Posterior vena cava (tissue), 2 donors: ENCODE results near the gene AP2A1. TPM values are rescaled to one million over a fixed set of nuclear protein-coding genes. Genes with fewer than 3 reads are reported as not detected.

Experiments
- DNase-seq: peaks from one replicate; pipeline ENCODE4 v3.0.0-alpha.2; 2020; ENCODE audit warnings: low spot score
- intact Hi-C, 2 donors: fragments of 100-400 bp; cut with DNase I; formaldehyde crosslinking; loops; one replicate each; pipeline versions ENCODE4 v1.14.1 to v1.14.2; 2022 to 2023
- total RNA-seq, 2 donors: library from RNA; stranded (reverse); fragmentation: NEBNext Ultra II Directional; extraction: Animal tissue kit (Norgen Biotek cat#: 25700); gene quantifications; one replicate each; pipeline ENCODE4 v1.2.1, GENCODE V29; 2021
- donor health status: DM: yes; HTN: yes; CAD: no.
- donor health status: DM: yes; HTN: yes; CAD: no.

The AP2A1 gene
- total RNA-seq, 2 donors from 2014 or later, result 81.7 to 88.1 TPM

- intact Hi-C loops, result no loop called here
- DNase-seq, result no peak
These were observed 3.6 kb upstream of the AP2A1 start, which contains the start of gene TSKS for GRCh38 chr19:49763230-49763629. TSS of gene TSKS (minus strand) at chr19:49763306. CDS start at chr19:49763247, 59 bp downstream.

- intact Hi-C loops, result no loop called here
- DNase-seq, result no peak
These were observed 2.5 kb upstream of the AP2A1 start for GRCh38 chr19:49764341-49764740.

GRCh38 chr19:49766007-49766929 is 533 bp upstream of the AP2A1 start:
- peak; percentile 100 for DNase-seq

GRCh38 chr19:49767381-49767780 is 580 bp downstream of the AP2A1 start:
- intact Hi-C loops, result loop anchor here (5.0 kb wide), 2 partner anchors 35 to 40 kb away; no protein-coding TSS in a partner anchor

More at GRCh38 chr19:49766007-49766929, 533 bp upstream of the AP2A1 start:
- intact Hi-C loops, result loop anchor here (5.0 kb wide), 2 partner anchors 36 to 41 kb away; no protein-coding TSS in a partner anchor

GRCh38 chr19:49767967-49768581 is 1.3 kb downstream of the AP2A1 start:
- DNase-seq, result no peak
- intact Hi-C loops, result loop anchor here (5.0 kb wide), 2 partner anchors 34 to 39 kb away; no protein-coding TSS in a partner anchor

More at GRCh38 chr19:49767381-49767780, 580 bp downstream of the AP2A1 start:
- DNase-seq, result no peak

DNA sequence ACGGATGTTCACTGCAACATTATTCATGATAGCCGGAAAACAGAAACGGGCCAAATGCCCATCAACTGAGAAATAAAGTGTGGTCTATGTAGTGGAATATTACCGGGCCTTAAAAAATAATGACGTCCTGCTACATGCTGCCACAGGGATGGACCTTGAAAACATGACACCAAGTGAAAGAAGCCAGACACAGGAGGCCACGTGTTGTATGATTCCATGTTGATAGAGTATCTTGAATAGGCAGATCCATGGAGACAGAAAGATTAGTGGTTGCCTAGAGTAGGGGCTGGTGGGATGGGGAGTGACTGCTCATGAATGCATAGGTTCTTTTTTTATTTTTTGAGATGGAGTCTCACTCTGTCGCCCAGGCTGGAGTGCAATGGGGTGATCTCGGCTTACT is 3.7 kb downstream of the AP2A1 start:
- intact Hi-C loops, result no loop called here
- DNase-seq, result no peak

GRCh38 chr19:49771674-49772139 is 4.9 kb downstream of the AP2A1 start:
- no peak for DNase-seq
- intact Hi-C loops, result no loop called here

DNA sequence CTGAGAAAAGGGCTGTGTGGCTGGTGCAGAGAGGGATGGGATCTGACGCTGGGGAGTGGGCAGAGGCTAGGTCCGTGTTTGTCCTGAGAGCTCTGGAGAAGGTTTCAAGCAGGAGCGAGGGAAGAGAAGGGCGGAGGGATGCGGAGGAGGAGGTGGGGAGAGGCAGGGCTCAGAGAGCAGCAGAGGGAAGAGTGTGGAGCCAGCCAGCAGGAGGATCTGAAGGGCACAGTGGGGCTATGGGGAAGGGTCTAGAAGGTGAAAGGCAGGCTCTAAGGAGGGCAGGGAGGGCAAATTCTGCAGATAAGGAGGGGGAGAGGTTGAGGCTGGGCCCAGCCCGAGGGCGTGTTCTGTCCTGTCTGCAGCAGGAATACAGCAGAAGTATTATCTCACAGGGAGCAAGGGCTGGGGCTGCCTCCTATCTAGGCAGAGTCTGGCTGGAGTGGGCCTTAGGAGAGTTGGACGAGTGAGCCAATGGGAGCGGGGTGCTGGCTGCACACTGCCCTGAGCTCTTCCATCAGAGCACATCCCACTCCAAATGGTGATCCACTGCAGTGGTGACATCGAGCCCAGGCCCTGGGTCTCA is 6.1 kb downstream of the AP2A1 start:
- DNase-seq, result no peak
- intact Hi-C loops, result no loop called here

DNA sequence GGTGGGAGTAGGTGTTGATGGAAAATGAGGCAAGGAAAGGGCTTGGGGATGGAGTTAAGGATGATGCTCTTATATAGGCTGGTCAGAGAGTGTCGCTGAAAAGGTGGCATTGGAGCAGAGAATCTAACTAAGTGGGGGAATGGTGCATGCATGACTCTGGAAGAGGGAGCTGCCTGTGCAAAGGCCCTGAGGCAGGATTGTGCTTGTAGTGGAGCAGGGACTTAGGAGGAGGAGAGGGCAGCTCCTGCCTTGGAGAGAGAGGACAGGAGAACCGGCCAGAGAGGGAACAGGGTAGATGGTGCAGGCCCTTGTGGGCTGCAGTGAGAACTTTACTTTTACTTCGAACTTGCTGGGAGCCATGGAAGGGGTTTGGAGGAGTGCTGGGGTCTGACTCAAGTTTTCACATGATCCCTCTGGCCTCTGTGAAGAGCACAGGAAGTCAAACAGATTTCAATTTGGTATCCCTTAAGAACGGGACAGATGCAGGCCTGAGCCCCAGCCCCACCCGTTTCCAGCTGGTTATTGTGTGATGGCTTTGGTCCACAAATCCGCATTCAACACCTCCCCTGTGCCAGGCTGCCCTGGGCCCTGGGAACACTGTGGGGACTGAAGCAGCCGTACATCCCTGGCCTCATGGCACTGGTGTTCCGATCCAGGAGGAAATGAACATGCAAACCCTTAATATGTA is 7.0 kb downstream of the AP2A1 start:
- intact Hi-C loops, result no loop called here
- DNase-seq, result no peak

GRCh38 chr19:49774969-49775368 is 8.2 kb downstream of the AP2A1 start:
- DNase-seq, result no peak
- intact Hi-C loops, result no loop called here

GRCh38 chr19:49775742-49776370 is 9.1 kb downstream of the AP2A1 start:
- intact Hi-C loops, result no loop called here
- DNase-seq, result no peak

DNA sequence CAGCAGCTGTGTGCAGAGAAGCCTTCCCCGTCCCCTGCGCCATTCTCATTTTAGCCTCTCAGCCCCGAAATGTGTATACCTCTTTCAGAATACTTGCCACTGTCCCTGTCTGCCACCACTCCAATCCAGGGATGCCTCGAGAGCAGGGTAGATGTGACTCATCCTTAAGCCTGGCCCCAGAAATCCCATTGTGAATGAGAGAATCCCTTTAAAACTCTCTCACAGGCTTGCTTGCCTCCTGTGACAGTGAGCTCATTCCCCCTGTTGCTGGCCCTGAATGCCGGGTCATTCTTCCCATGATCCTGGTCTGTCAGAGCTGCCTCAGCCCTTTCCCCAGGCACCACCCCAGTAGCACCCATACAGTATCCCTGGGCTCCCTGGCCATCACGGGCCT is 9.6 kb downstream of the AP2A1 start:
- no peak for DNase-seq
- intact Hi-C loops, result no loop called here

GRCh38 chr19:49779731-49780555 is 13.1 kb downstream of the AP2A1 start:
- intact Hi-C loops, result no loop called here
- no peak for DNase-seq

GRCh38 chr19:49780861-49781260 is 14.1 kb downstream of the AP2A1 start:
- intact Hi-C loops, result no loop called here
- DNase-seq, result no peak

DNA sequence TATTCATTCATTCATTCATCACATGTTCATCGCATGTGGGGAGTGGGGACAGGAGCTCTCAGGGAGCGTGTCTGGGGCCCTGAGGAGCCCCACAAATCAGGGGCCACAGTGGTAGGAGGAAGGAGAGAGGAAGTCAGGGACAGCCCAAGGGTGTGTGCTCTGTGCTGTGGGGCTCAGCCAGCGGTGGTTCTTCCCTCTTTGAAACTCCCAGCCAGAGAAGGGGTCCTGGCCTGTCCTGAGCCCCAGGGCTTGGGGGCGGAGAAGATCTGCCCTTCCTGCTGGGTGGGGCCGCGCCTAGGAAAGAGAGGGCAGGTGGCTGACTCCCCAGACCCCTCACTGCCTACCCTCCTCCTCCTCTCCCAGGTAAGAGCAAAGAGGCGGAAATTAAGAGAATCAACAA is 14.6 kb downstream of the AP2A1 start:
- no peak for DNase-seq
- intact Hi-C loops, result no loop called here

DNA sequence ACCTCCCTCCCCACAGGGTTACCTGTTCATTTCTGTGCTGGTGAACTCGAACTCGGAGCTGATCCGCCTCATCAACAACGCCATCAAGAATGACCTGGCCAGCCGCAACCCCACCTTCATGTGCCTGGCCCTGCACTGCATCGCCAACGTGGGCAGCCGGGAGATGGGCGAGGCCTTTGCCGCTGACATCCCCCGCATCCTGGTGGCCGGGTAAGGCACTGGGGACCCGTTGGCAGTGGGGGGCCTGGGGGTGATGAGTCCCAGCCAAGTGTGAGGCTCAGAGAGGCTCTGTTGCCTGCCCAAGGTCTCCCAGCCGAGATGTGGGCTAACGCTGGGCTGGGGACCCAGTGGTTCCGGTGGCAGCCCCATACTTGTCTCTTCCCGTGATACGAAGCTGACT is 15.7 kb downstream of the AP2A1 start:
- DNase-seq, result no peak
- intact Hi-C loops, result no loop called here

DNA sequence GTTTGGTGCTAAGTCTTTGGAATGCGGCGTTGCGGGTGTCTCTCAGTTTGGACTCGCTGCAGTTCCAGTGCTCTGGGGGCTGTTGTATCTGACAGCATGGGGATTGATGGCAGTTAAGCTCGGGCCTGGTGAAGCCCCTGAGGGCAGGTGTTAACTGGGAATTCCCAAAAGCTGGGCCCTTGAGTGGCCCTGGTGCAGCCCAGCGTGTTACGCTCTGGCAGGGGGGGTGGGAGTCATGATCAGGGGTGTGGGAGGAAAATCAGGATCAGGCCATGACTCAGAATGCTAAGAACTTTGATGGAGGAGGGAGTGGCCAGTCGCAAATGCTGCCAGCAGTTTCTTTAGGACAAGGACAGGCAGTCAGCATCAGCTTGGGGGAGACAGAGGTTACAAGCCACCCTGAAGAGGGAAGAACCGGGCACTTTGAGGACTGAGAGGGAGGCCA is 19.6 kb downstream of the AP2A1 start:
- peak; percentile 87 for DNase-seq
- intact Hi-C loops, result no loop called here

GRCh38 chr19:49787746-49788145 is 20.9 kb downstream of the AP2A1 start:
- intact Hi-C loops, result no loop called here
- no peak for DNase-seq
